ENCODE measurements around the gene CLIP4.

CLIP4 gene

DNA sequence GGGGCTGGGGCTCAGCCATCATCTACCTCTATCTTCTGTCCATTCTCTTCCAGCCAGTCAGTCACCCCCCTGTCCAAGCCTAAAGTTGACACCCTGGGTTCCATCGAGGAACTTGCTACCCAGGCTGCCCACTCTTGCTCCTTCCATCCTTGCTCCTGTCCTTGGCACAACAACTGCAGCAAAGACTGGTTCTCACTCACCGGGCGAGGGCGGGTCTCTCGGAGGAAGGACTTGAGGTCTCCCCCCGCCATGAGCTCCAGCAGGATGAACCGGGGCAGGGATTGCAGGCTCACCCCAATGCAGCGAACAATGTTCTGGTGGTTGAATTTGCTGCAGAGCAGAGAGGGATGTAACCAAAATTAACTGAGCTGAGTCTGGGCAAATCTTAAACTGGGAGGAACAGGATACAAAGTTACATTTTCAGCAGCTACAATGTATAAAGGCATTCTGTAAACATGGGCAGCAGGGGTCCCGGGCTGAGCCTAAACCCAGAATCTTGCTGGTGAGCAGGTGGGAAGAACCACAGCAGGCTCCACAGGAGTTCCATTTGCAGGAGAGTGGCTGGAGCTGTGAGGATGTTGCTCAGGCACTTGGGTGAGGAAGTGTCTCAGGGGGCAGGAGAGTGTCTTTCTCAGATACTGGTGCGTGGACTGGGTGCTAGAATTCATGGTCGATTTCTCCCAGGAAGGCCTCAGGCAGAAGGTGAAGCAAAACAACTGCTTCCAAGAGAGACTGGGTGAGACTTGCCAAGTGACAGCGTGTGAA is 105.5 kb downstream of the CLIP4 start:
- DNase-seq (ENCODE audit: low read depth in 2 of 2), result no peak

- DNase-seq (ENCODE audit: low read depth in 2 of 2), result no peak
Measured at GRCh38 chr2:29222381-29223179, 107.4 kb downstream of the CLIP4 start.

DNA sequence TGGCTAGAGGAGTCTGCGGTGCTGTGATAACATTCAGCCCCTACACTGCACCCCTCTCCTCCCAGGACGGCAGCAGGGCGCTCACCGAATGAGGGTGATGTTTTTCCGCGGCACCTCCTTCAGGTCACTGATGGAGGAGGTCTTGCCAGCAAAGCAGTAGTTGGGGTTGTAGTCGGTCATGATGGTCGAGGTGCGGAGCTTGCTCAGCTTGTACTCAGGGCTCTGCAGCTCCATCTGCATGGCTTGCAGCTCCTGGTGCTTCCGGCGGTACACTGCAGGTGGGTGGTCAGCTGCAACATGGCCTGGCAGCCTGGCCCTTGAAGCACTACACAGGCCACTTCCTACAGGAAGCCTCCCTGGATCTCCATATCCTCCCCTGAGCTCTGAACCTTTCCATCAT is 108.0 kb downstream of the CLIP4 start:
- DNase-seq (ENCODE audit: low read depth in 2 of 2), result no peak

- peak; percentile 56 for DNase-seq (ENCODE audit: low read depth in 2 of 2)
Measured at GRCh38 chr2:29223851-29224692, 108.9 kb downstream of the CLIP4 start.

GRCh38 chr2:29224693-29225551 is 109.7 kb downstream of the CLIP4 start:
- no peak for DNase-seq (ENCODE audit: low read depth in 2 of 2)

DNA sequence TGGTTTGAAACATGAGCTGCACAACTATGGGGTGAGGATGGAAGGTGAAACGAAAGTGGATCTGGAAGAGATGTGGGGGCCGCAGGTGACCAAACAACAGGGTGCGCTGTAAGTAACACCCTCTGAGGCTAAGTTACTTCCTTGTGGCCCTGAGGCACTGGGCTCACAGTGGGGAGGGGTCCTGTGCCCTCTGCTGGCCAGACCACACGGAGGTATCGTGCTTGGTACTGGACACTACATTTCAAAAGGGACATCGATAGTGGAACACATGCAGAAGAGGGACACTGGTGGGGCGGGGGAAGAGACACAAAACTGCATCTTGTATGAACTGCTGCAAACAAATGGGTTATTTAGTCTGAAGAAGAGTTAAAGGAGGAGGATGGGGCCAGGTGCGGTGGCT is 110.6 kb downstream of the CLIP4 start:
- DNase-seq (ENCODE audit: low read depth in 2 of 2), result no peak

DNA sequence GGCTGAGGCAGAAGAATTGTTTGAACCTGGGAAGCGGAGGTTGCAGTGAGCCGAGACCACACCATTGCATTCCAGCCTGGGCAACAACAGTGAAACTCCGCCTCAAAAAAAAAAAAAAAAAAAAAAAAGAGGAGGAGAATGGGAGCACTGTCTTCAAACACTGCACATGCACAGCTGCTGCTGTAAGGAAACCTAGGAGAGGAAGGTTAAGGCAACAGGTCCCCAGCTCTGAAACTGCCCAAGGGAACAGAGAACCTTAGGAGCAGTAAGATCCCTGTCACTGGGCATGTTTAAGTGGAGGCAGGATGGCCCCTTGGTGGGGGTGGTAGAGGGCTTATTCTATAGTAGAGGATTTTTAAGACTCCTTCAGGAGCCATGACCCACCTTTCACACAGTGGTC is 111.2 kb downstream of the CLIP4 start:
- no peak for DNase-seq (ENCODE audit: low read depth in 2 of 2)

DNA sequence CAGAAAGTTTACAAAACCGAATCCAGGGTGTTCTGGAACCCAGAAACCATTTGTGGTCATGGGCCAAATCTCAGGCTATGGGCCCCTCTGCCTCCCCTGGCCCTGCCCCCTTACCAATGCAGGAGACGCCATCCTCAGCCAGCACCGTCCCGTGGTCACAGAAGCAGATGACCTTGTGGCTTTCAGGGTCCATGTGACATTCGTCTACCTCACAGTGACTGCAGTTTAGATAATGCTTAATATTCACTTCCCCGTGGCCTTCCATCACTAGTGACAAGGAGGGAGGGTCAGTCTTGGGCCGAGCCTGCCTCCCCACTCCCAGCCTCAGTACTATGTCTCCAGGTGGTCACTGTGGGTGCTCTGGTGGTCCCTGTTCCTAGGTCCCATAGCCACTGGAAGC is 111.6 kb downstream of the CLIP4 start:
- DNase-seq (ENCODE audit: low read depth in 2 of 2), result no peak

DNA sequence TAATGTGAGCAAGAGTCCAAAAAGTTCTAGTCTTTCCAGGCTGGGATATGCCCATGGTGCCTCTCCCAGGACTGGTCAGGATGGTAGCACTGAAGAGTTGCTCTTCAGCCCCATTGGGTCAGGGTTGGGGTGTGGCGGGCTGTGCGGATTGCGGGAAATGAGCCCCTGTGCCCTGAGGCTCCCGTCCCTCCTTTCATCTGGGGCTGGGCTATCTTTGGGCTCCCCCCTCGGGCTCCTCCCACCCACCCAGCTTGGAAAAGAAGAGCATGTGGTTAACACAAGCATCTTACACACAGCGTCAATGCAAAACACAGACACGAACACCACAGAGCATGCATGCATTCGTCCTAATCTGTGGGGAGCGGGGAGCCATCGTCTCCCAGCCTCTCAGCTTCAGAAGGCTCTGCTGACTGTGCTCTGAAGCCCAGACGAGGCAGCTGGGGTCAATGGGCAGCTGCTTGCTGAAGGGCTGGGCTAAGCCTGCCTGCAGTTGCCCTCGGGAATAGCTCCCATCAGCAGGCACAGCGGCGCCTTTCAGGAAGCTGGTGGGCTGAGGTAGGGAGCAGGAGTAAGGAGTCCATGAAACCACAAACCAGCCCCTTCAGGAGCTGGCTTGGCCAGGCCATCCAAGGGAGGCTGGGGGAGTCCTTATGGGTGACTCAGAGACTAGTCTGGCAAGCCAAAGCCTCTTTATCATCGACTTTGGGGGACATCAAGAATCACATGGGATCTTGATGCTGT is 112.9 kb downstream of the CLIP4 start:
- peak; percentile 26 to 34 for DNase-seq (ENCODE audit: low read depth in 2 of 2)

DNA sequence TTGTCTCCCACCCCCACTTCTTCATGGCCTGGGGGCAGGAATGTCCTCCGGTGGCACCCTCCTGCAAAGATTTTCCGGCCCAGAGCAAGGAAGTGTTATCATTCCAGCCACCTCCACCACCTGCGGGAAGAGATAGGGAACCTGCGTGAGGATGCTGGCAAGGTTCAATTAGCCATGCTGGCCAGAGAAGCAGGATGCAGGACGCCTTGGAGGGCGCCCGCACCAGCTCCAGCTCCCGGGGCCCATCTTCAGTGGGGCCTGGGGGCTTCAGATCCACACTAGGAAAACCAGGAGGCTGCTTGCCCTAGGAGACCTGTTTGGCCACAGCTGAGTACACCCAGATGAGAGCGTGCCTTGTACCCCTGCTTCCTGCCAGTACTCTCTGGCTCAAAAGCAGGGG is 113.7 kb downstream of the CLIP4 start:
- no peak for DNase-seq (ENCODE audit: low read depth in 2 of 2)

- DNase-seq (ENCODE audit: low read depth in 2 of 2), result no peak
Measured at GRCh38 chr2:29229640-29230039, 114.4 kb downstream of the CLIP4 start.

- DNase-seq (ENCODE audit: low read depth in 2 of 2), result no peak
Measured at GRCh38 chr2:29232041-29232440, 116.8 kb downstream of the CLIP4 start.

- no peak for DNase-seq (ENCODE audit: low read depth in 2 of 2)
Measured at GRCh38 chr2:29233428-29233827, 118.2 kb downstream of the CLIP4 start.

- DNase-seq (ENCODE audit: low read depth in 2 of 2), result no peak
Measured at GRCh38 chr2:29235411-29235810, 120.2 kb downstream of the CLIP4 start.

- no peak for DNase-seq (ENCODE audit: low read depth in 2 of 2)
Measured at GRCh38 chr2:29236074-29236473, 120.9 kb downstream of the CLIP4 start.

GRCh38 chr2:29238497-29238896 is 123.3 kb downstream of the CLIP4 start:
- DNase-seq (ENCODE audit: low read depth in 2 of 2), result no peak
